ENCODE data around the gene FXN. TPM values are rescaled to one million over a fixed set of nuclear protein-coding genes. Genes with fewer than 3 reads are reported as not detected.

The FXN gene
- polyA plus RNA-seq, 1 experiment, result 9.2 TPM

- Histone ChIP-seq H3K27me3 (ENCODE audit: control insufficient read depth, insufficient read depth, low read length) (peaks cover 2% of the 10 kb centered on the region), H3K4me3 (ENCODE audit: low read depth, low read length) (no peak overlapping the region), H3K36me3 (ENCODE audit: control insufficient read depth, insufficient read depth, low read length) (no peaks in the 10 kb centered on the region)
- no peak for DNase-seq (ENCODE audit: low read depth)
- CTCF ChIA-PET, result interaction anchor here (1.2 to 1.4 kb wide), 3 partner anchors 11 to 414 kb away, joined by 3 to 9 read pairs (median 3); no protein-coding TSS in a partner anchor
- POLR2A ChIA-PET, result interaction anchor here (0.6 kb wide), 1 partner anchor 11 kb away, joined by 6 read pairs; no protein-coding TSS in a partner anchor
- no peak for TF ChIP-seq CTCF (IDR thresholded peaks at IDR 0.05; ENCODE audit: insufficient read depth, low read depth, low read length)
Measured at GRCh38 chr9:68997666-68998065, 37.9 kb upstream of the FXN start.

DNA sequence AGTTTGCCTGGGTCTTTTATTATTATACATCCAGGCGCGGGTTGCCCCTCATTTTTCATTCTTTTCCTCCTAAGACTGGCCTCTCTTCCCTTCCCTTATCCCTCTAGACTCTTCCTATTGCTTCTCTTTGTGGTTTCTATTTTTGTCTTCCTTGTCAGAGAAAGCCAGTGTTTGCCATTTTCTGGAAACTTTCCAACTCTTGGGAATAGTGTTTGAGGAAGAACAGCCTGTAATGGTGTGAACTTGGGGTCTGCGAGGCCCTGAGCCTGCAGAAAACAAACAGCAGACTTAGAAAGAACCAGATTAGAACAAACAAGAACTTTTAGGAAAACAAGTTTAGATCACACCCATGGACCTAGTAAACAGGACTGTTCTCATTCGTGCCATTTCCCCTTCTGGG lies 37.2 kb upstream of the FXN start:
- Histone ChIP-seq H3K36me3 (ENCODE audit: control insufficient read depth, insufficient read depth, low read length) (no peaks in the 10 kb centered on the region), H3K27me3 (ENCODE audit: control insufficient read depth, insufficient read depth, low read length) (peaks cover 2% of the 10 kb centered on the region; the same call in 1 of the 2 replicates), H3K4me3 (ENCODE audit: low read depth, low read length) (no peak overlapping the region)
- no peak for DNase-seq (ENCODE audit: low read depth)
- ChIA-PET POLR2A (no interaction called here), CTCF (interaction anchor here (1.2 to 2.1 kb wide), 3 partner anchors 13 to 415 kb away, joined by 3 to 9 read pairs (median 7); no protein-coding TSS in a partner anchor)
- TF ChIP-seq CTCF (IDR thresholded peaks at IDR 0.05; ENCODE audit: insufficient read depth, low read depth, low read length), result no peak

DNA sequence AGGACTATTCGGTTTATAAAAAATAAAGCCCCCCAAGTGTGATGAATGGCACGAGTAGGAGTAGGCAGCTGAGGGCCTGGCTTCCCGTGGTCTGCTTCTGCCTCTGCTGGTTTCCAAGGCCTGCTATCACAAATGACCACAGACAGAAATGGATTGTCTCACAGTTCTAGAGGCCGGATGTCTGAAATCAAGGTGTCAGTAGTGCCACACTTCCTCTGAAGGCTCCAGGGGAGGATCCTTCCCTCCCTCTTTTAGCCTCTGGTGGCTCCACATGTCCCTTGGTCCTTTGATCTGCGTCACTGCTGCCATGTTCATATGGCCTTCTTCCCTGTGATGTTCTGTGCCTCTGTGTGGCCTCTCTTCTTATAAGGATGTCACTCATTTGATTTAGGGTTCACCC lies 36.7 kb upstream of the FXN start:
- ChIA-PET CTCF (interaction anchor here (0.7 to 2.1 kb wide), 8 partner anchors 10 to 457 kb away, joined by 3 to 9 read pairs (median 6); no protein-coding TSS in a partner anchor), POLR2A (no interaction called here)

GRCh38 chr9:68999393-69000105 lies 36.0 kb upstream of the FXN start:
- no peak overlapping the region for H3K4me3 ChIP-seq (ENCODE audit: low read depth, low read length)
- TF ChIP-seq CTCF (IDR thresholded peaks at IDR 0.05; ENCODE audit: insufficient read depth, low read depth, low read length), result peak; percentile 87
- CTCF ChIA-PET, result interaction anchor here (0.6 to 2.1 kb wide), 19 partner anchors 9 to 656 kb away, joined by 3 to 13 read pairs (median 4); partner anchors contain the start of gene FXN
- peaks cover 4% of the 10 kb centered on the region; the same call in 1 of the 2 replicates for H3K27me3 ChIP-seq (ENCODE audit: control insufficient read depth, insufficient read depth, low read length)
- no peaks in the 10 kb centered on the region for H3K36me3 ChIP-seq (ENCODE audit: control insufficient read depth, insufficient read depth, low read length)
- POLR2A ChIA-PET, result no interaction called here
- peak; percentile 8 for DNase-seq (ENCODE audit: low read depth)

More for the DNA sequence above, 36.7 kb upstream of the FXN start:
- DNase-seq (ENCODE audit: low read depth), result no peak
- peaks cover 2% of the 10 kb centered on the region; the same call in 1 of the 2 replicates for H3K27me3 ChIP-seq (ENCODE audit: control insufficient read depth, insufficient read depth, low read length)
- H3K36me3 ChIP-seq (ENCODE audit: control insufficient read depth, insufficient read depth, low read length), result no peaks in the 10 kb centered on the region
- no peak for TF ChIP-seq CTCF (IDR thresholded peaks at IDR 0.05; ENCODE audit: insufficient read depth, low read depth, low read length)
- H3K4me3 ChIP-seq (ENCODE audit: low read depth, low read length), result no peak overlapping the region

GRCh38 chr9:69001921-69002320 lies 33.6 kb upstream of the FXN start:
- Histone ChIP-seq H3K36me3 (ENCODE audit: control insufficient read depth, insufficient read depth, low read length) (no peaks in the 10 kb centered on the region), H3K4me3 (ENCODE audit: low read depth, low read length) (no peak overlapping the region), H3K27me3 (ENCODE audit: control insufficient read depth, insufficient read depth, low read length) (peaks cover 4% of the 10 kb centered on the region; the same call in 1 of the 2 replicates)
- DNase-seq (ENCODE audit: low read depth), result no peak
- ChIA-PET CTCF (interaction anchor here (1.1 kb wide), 1 partner anchor 422 kb away, joined by 4 read pairs; no protein-coding TSS in a partner anchor), POLR2A (no interaction called here)
- TF ChIP-seq CTCF (IDR thresholded peaks at IDR 0.05; ENCODE audit: insufficient read depth, low read depth, low read length), result no peak

Data from BJ (cell line).